Lung (tissue), 12 donors: Measurements from ENCODE around the gene FOXE3. TPM values are rescaled to one million over a fixed set of nuclear protein-coding genes. Genes with fewer than 3 reads are reported as not detected.
A peak's percentile ranks its signal among the peaks of the same experiment; 100 is the strongest.

Experiments
- ATAC-seq: fragments of 200-7000 bp; cut with Tn5 transposase; one replicate; pipeline ENCODE4 v1.9.1; 2020; ENCODE audit warnings: moderate number of reproducible peaks; ENCODE audit not compliant: insufficient read depth, low FRiP score
- DNase-seq, 3 donors: peaks; one replicate each; pipeline ENCODE4 v3.0.0-alpha.2; 2013 to 2017
- H3K27ac ChIP-seq, 2 donors: one replicate each; pipeline ENCODE4 v1.5.1; 2013; ENCODE audit warnings: mild to moderate bottlenecking in 2 of 2, moderate library complexity in 2 of 2, control low read depth in 1 of 2, inconsistent platforms in 1 of 2, low read depth in 1 of 2, low read length in 1 of 2
- H3K27me3 ChIP-seq, 3 donors: one replicate each; pipeline ENCODE4 v1.5.1; 2013; ENCODE audit warnings: low read length in 2 of 3; ENCODE audit not compliant: control insufficient read depth in 3 of 3, insufficient read depth in 3 of 3
- H3K36me3 ChIP-seq, 4 donors: one replicate each; pipeline ENCODE4 v1.5.1; 2013; ENCODE audit warnings: low read length in 4 of 4, mild to moderate bottlenecking in 1 of 4, moderate library complexity in 1 of 4; ENCODE audit not compliant: control insufficient read depth in 4 of 4, insufficient read depth in 4 of 4
- H3K4me1 ChIP-seq, 5 donors: one replicate each; pipeline ENCODE4 v1.5.1; 2013; ENCODE audit warnings: low read length in 5 of 5, mild to moderate bottlenecking in 2 of 5, moderate library complexity in 1 of 5; ENCODE audit not compliant: control insufficient read depth in 5 of 5, insufficient read depth in 5 of 5
- H3K4me3 ChIP-seq: one replicate; pipeline ENCODE4 v1.5.1; 2013; ENCODE audit warnings: mild to moderate bottlenecking, control low read depth, moderate library complexity
- H3K9ac ChIP-seq, 2 donors: one replicate each; pipeline ENCODE4 v1.5.1; 2013; ENCODE audit warnings: low read length in 2 of 2, control low read depth in 1 of 2; ENCODE audit not compliant: insufficient read depth in 1 of 2
- H3K9me3 ChIP-seq, 4 donors: one replicate each; pipeline ENCODE4 v1.5.1; 2013; ENCODE audit warnings: low read length in 3 of 4, mild to moderate bottlenecking in 1 of 4, moderate library complexity in 1 of 4; ENCODE audit not compliant: control insufficient read depth in 4 of 4, insufficient read depth in 3 of 4
- WGBS, 2 donors: extraction: QIAGEN DNeasy Blood & Tissue Kit; methylation state at CpG; one replicate each; pipeline ENCODE4 v1.1.7; 2013; 5-methylcytosine and 5-hydroxymethylcytosine counted together
- polyA plus RNA-seq, 2 donors: library from polyadenylated mRNA; stranded (reverse); fragments of 200-250 nt; gene quantifications; one replicate each; pipeline ENCODE4 v1.2.1, GENCODE V29; 2013
- total RNA-seq, 2 donors: library from RNA; depleted of rRNA in 1 of 2; stranded (reverse); fragments of >200 nt in 1 of 2; gene quantifications; one replicate each; pipeline ENCODE4 v1.2.1, GENCODE V29; 2014 to 2021
- TF ChIP-seq, protein P1 (sequence below): IDR thresholded peaks from 2 replicates; pipeline ENCODE4 v1.5.1; 2012; ENCODE audit warnings: mild to moderate bottlenecking; ENCODE audit errors: control extremely low read depth, extremely low read depth
- donor health status: control.
- donor health status: control.
- donor health status: Bipolar disorder and iron deficiency.
- donor health status: healthy.
- donor health status: DM: yes; HTN: yes; CAD: no.

FOXE3 gene
- total and polyA plus RNA-seq, 4 donors, result 0.01 TPM; not detected in 3

DNA sequence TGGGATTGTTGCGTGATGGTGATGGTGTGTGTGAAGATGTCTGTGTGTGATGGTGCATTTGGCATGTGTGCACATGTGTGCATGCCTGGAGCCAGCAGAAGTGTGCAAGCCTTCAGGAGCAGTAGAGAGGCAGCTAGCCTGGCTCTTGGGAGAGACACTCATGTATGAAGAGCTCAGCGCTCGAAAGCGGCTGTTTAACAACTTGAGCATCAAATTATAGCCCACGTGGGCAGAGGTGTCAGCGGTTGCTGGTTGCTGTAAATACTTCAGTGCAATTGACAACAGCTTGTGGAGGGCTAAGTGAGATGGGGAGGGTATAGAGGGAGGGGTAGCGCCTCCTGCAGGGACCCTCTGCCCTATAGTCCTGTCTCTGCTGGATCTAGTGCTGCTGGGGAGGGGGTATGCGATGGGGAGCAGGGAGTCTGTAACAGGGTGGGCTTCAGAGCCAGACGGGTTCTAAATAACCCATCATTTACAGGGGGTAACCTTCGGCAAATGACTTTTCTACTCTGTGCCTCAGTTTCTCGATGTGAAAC is 43.2 kb downstream of the FOXE3 start:
- no peak overlapping the region for H3K4me3 ChIP-seq
- H3K4me1 ChIP-seq, result no peaks in the 10 kb centered on the region
- H3K9ac ChIP-seq, result no peak overlapping the region
- TF ChIP-seq, protein P1, sequence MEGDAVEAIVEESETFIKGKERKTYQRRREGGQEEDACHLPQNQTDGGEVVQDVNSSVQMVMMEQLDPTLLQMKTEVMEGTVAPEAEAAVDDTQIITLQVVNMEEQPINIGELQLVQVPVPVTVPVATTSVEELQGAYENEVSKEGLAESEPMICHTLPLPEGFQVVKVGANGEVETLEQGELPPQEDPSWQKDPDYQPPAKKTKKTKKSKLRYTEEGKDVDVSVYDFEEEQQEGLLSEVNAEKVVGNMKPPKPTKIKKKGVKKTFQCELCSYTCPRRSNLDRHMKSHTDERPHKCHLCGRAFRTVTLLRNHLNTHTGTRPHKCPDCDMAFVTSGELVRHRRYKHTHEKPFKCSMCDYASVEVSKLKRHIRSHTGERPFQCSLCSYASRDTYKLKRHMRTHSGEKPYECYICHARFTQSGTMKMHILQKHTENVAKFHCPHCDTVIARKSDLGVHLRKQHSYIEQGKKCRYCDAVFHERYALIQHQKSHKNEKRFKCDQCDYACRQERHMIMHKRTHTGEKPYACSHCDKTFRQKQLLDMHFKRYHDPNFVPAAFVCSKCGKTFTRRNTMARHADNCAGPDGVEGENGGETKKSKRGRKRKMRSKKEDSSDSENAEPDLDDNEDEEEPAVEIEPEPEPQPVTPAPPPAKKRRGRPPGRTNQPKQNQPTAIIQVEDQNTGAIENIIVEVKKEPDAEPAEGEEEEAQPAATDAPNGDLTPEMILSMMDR, result no peak
- 24 to 30% methylated on average over 11 of the region's 11 CpGs for WGBS, 2 donors
- no peaks in the 10 kb centered on the region for H3K36me3 ChIP-seq
- no peak for ATAC-seq
- H3K27me3 ChIP-seq, result peaks cover 0 to 43% (median 36%) of the 10 kb centered on the region in 3 donors
- peaks cover 0 to 3% (median 0%) of the 10 kb centered on the region in 4 donors for H3K9me3 ChIP-seq
- no peak for DNase-seq
- no peak overlapping the region for H3K27ac ChIP-seq

DNA sequence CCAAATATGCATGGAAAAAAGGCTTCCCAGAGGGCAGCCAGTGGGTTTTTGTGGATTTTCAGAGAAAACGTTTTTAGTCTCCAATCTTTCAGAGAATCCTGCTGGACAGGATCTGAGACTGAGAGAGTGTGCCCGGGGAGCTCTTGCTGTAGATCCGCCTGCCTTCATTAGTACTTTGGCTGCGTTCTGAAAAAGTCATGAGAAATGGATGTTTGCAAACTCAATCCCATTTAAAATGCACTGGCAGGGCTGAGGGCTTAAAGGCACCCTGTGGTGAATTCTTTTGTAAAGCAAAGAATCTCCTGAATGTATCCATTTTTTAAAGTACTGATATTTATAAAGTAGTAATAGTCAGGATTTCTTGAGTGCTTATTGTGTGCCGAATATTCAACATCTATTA is 44.0 kb downstream of the FOXE3 start:
- ATAC-seq, result no peak

DNA sequence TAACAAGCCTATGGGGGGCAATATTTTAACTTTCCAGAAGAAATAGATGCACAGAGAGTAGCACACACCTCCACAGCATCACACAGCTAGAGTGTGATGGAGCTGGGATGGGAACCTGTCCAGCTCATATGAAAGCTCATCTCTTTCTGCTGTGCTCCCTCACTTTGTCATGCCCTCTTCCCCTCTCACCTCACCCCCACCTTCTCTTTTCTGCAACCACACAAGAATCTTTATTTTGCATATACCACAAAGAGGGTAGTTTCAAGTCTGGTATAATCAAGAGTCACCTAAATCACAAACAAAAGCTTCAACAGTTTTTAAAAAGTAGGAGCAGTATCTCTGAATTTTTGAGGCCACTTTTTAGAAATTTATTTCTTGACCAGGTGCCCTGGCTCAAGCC is 44.4 kb downstream of the FOXE3 start:
- no peaks in the 10 kb centered on the region for H3K36me3 ChIP-seq
- peaks cover 0 to 43% (median 34%) of the 10 kb centered on the region in 3 donors for H3K27me3 ChIP-seq
- no peak overlapping the region for H3K9ac ChIP-seq
- H3K27ac ChIP-seq, result no peak overlapping the region
- ATAC-seq (no peak), DNase-seq (no peak)
- no peaks in the 10 kb centered on the region for H3K4me1 ChIP-seq
- TF ChIP-seq, protein P1, result no peak
- no peak overlapping the region for H3K4me3 ChIP-seq
- H3K9me3 ChIP-seq, result peaks cover 0 to 3% (median 0%) of the 10 kb centered on the region in 4 donors

More for the DNA sequence above, 44.0 kb downstream of the FOXE3 start:
- Histone ChIP-seq H3K9me3 (peaks cover 0 to 3% (median 0%) of the 10 kb centered on the region in 4 donors), H3K27me3 (peaks cover 0 to 43% (median 36%) of the 10 kb centered on the region in 3 donors), H3K4me1 (no peaks in the 10 kb centered on the region), H3K36me3 (no peaks in the 10 kb centered on the region), H3K27ac (no peak overlapping the region), H3K9ac (no peak overlapping the region), H3K4me3 (no peak overlapping the region)
- DNase-seq, result no peak
- TF ChIP-seq, protein P1, result no peak
- 18% methylated on average over 5 of the region's 5 CpGs for WGBS, 2 donors

DNA sequence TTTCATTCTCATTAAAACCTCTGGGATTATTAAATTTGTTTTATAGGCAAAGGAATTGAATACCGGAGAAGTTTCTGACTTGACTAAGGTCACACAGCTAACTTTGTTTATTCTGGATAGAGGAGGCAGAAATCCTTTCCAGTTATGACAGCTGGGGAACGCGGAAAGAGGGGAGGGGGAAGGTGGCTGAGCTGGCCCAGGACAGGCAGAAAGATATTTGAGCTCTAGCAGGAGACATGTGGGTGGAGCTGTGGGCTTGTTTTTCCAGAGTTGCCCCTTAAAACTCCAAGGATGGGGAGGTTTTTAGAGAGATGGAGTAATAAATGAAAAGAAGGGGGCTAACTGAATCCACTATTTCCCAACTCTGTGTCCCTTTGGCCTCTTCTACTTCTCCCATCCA is 49.5 kb downstream of the FOXE3 start:
- TF ChIP-seq, protein P1, result no peak
- peaks cover 0 to 33% (median 20%) of the 10 kb centered on the region in 3 donors for H3K27me3 ChIP-seq
- peak in 2 of 3 donors; percentile 38 to 48 for DNase-seq
- H3K4me3 ChIP-seq, result no peak overlapping the region
- H3K9me3 ChIP-seq, result peaks cover 0 to 3% (median 0%) of the 10 kb centered on the region in 4 donors
- WGBS, 2 donors, result 58 to 74% methylated on average over 3 of the region's 3 CpGs
- H3K27ac ChIP-seq, result no peak overlapping the region
- H3K9ac ChIP-seq, result no peak overlapping the region
- H3K36me3 ChIP-seq, result no peaks in the 10 kb centered on the region
- no peak for ATAC-seq
- no peaks in the 10 kb centered on the region for H3K4me1 ChIP-seq
